Measurements from ENCODE around the gene ZIC4.

Gene ZIC4

GRCh38 chr3:147387885-147388699 is 18.3 kb downstream of the ZIC4 start:
- peak overlapping the region; percentile 32 to 95 (median 90) for H3K27ac Mint-ChIP-seq
- peak overlapping the region; percentile 33 to 66 (median 62) for H3K4me3 Mint-ChIP-seq
- peaks cover 40% of the 10 kb centered on the region for H3K4me1 Mint-ChIP-seq
- H3K36me3 Mint-ChIP-seq (ENCODE audit: low read depth) = no peaks in the 10 kb centered on the region
- peaks cover 3% of the 10 kb centered on the region for H3K9me3 Mint-ChIP-seq
- TF ChIP-seq, protein P1, sequence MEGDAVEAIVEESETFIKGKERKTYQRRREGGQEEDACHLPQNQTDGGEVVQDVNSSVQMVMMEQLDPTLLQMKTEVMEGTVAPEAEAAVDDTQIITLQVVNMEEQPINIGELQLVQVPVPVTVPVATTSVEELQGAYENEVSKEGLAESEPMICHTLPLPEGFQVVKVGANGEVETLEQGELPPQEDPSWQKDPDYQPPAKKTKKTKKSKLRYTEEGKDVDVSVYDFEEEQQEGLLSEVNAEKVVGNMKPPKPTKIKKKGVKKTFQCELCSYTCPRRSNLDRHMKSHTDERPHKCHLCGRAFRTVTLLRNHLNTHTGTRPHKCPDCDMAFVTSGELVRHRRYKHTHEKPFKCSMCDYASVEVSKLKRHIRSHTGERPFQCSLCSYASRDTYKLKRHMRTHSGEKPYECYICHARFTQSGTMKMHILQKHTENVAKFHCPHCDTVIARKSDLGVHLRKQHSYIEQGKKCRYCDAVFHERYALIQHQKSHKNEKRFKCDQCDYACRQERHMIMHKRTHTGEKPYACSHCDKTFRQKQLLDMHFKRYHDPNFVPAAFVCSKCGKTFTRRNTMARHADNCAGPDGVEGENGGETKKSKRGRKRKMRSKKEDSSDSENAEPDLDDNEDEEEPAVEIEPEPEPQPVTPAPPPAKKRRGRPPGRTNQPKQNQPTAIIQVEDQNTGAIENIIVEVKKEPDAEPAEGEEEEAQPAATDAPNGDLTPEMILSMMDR (IDR thresholded peaks at IDR 0.05; ENCODE audit: unreplicated experiment in 3 of 3) = no peak
- peaks cover 100% of the 10 kb centered on the region for H3K27me3 Mint-ChIP-seq (ENCODE audit: low read depth)

- H3K4me3 Mint-ChIP-seq = peak overlapping the region in 1 of 3 experiments; percentile 12
- H3K36me3 Mint-ChIP-seq (ENCODE audit: low read depth) = no peaks in the 10 kb centered on the region
- H3K27me3 Mint-ChIP-seq (ENCODE audit: low read depth) = peaks cover 100% of the 10 kb centered on the region
- peak overlapping the region; percentile 32 to 95 (median 90) for H3K27ac Mint-ChIP-seq
- TF ChIP-seq, protein P1 (IDR thresholded peaks at IDR 0.05; ENCODE audit: unreplicated experiment in 3 of 3) = no peak
- H3K9me3 Mint-ChIP-seq = peaks cover 3% of the 10 kb centered on the region
- H3K4me1 Mint-ChIP-seq = peaks cover 33% of the 10 kb centered on the region
Observed at GRCh38 chr3:147387291-147387884, 19.0 kb downstream of the ZIC4 start.

DNA sequence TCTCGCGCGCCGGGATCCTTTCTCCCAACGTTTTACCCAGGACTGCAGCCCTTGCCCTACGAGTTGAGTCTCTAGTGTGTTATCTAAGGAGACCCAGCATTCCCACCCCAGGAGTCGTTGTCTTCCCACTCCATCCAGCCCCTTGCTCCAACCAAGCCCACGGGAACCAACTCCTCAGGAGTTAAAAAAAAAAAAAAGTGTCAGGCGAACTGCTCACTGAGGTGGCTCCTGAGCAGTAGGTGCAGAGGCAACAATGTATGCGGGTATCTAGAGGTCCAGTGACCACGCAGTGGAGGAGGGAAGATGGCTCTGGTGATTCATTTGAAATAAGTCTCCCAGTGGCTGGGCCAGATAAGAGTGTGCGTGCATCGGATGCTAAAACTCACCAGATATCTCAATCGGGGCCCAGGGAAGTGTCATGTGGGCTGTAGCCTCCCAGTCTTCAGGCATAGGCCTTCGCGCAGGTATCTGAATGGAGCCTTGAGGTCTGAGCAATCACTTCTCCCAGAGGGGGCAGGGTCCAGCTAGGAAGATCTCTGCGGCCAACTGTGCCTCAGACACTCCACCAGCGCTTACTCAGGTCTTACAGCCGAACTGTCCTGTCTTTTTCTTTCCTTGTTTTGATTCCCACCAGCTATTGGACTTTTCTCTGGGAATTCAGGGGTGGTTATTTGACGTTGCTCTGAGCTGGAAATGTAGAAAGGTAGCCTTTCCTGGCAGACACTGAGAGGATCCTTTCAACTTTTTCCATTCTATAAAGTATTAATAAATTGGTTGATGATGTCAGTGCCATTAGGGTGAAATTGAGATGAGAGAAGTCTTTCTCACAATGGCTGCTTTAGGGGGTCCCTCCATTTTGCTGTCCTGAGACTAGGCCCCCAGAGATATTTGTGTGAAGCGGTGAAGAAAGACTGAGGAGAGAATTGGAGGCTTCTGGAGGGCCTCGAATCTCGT is 21.0 kb downstream of the ZIC4 start:
- peaks cover 3% of the 10 kb centered on the region for H3K9me3 Mint-ChIP-seq
- TF ChIP-seq, protein P1 (IDR thresholded peaks at IDR 0.05; ENCODE audit: unreplicated experiment in 3 of 3) = no peak
- H3K27me3 Mint-ChIP-seq (ENCODE audit: low read depth) = peaks cover 98% of the 10 kb centered on the region

GRCh38 chr3:147384210-147385058 is 21.9 kb downstream of the ZIC4 start:
- Mint-ChIP-seq H3K27ac (no peak overlapping the region), H3K9me3 (peaks cover 3% of the 10 kb centered on the region), H3K27me3 (ENCODE audit: low read depth) (peaks cover 98% of the 10 kb centered on the region), H3K36me3 (ENCODE audit: low read depth) (no peaks in the 10 kb centered on the region), H3K4me1 (peaks cover 14% of the 10 kb centered on the region), H3K4me3 (no peak overlapping the region)
- TF ChIP-seq, protein P1 (IDR thresholded peaks at IDR 0.05; ENCODE audit: unreplicated experiment in 3 of 3) = peak in 1 of 3 experiments; percentile 32

More for the DNA sequence above, 21.0 kb downstream of the ZIC4 start:
- Mint-ChIP-seq H3K27ac (peak overlapping the region in 2 of 3 experiments; percentile 13 to 44), H3K36me3 (ENCODE audit: low read depth) (no peaks in the 10 kb centered on the region), H3K4me1 (peaks cover 21% of the 10 kb centered on the region), H3K4me3 (no peak overlapping the region)

DNA sequence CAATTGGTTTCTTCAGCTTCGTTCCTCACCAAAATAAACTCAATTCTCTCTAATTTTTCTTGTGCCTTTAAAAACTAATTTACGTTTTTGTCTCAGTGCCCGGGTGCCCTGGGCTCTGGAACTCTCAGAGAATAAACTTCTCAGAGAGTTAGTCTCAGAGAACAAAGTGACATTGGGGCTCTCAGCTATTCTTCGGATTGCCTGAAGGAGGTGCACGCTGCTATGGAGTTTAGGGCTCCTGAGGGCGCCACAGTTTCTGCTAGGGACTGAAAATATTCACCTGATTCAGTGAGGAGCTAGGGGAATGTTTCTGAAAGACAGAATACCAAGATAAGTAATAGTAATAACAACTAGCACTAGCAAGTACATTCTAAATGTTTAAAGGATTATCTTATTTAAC is 22.7 kb downstream of the ZIC4 start:
- Mint-ChIP-seq H3K4me1 (peaks cover 7% of the 10 kb centered on the region), H3K4me3 (no peak overlapping the region), H3K27me3 (ENCODE audit: low read depth) (peaks cover 98% of the 10 kb centered on the region), H3K36me3 (ENCODE audit: low read depth) (no peaks in the 10 kb centered on the region), H3K9me3 (peaks cover 3% of the 10 kb centered on the region), H3K27ac (no peak overlapping the region)
- TF ChIP-seq, protein P1 (IDR thresholded peaks at IDR 0.05; ENCODE audit: unreplicated experiment in 3 of 3) = peak in 2 of 3 experiments; percentile 21 to 45
